Astrocyte (in vitro differentiated cells and primary cell): ENCODE measurements around the gene VAV2. TPM values are rescaled to one million over a fixed set of nuclear protein-coding genes. Genes with fewer than 3 reads are reported as not detected.

ENCODE experiments used
- DNase-seq: peaks from one replicate; pipeline ENCODE4 v3.0.0-alpha.2; 2010; ENCODE audit warnings: low read depth
- FAIRE-seq: peaks from 2 replicates; lab custom pipeline; 2011; peaks lifted over from hg19 to GRCh38; lab: Jason Lieb, UNC
- H2AFZ ChIP-seq: 2 replicates; pipeline ENCODE4 v1.6.0; 2012; ENCODE audit warnings: low read depth, low read length, inconsistent platforms
- H3K27ac ChIP-seq: 2 replicates; pipeline ENCODE4 v1.5.1; 2011; ENCODE audit warnings: low read depth, low read length, inconsistent platforms
- H3K27me3 ChIP-seq: 2 replicates; pipeline ENCODE4 v1.6.0; 2011; ENCODE audit warnings: low read length, inconsistent platforms; ENCODE audit not compliant: insufficient read depth
- H3K36me3 ChIP-seq: 2 replicates; pipeline ENCODE4 v1.5.1; 2011; ENCODE audit warnings: low read length, inconsistent platforms; ENCODE audit not compliant: insufficient read depth
- H3K4me1 ChIP-seq: 2 replicates; pipeline ENCODE4 v1.5.1; 2011; ENCODE audit warnings: low read length, inconsistent platforms; ENCODE audit not compliant: insufficient read depth
- H3K4me2 ChIP-seq: 2 replicates; pipeline ENCODE4 v1.6.0; 2012; ENCODE audit warnings: low read length, inconsistent platforms
- H3K4me3 ChIP-seq: 2 replicates; pipeline ENCODE4 v1.5.1; 2011; ENCODE audit warnings: low read depth, mild to moderate bottlenecking, low read length, inconsistent platforms; ENCODE audit not compliant: insufficient read depth
- H3K79me2 ChIP-seq: 2 replicates; pipeline ENCODE4 v1.6.0; 2012; ENCODE audit warnings: mild to moderate bottlenecking, low read length, inconsistent platforms; ENCODE audit not compliant: insufficient read depth
- H3K9ac ChIP-seq: 2 replicates; pipeline ENCODE4 v1.6.0; 2012; ENCODE audit warnings: mild to moderate bottlenecking, low read length, inconsistent platforms
- H3K9me3 ChIP-seq: 2 replicates; pipeline ENCODE4 v1.5.1; 2012; ENCODE audit warnings: low read depth, mild to moderate bottlenecking, low read length, inconsistent platforms; ENCODE audit not compliant: insufficient read depth
- H4K20me1 ChIP-seq: 2 replicates; pipeline ENCODE4 v1.6.0; 2012; ENCODE audit warnings: low read length, inconsistent platforms; ENCODE audit not compliant: insufficient read depth
- H3K27ac Mint-ChIP-seq: one replicate; pipeline ENCODE4 v1.8.0; 2021; ENCODE audit warnings: mild to moderate bottlenecking, mixed read lengths; ENCODE audit not compliant: unreplicated experiment
- H3K27me3 Mint-ChIP-seq: one replicate; pipeline ENCODE4 v1.8.0; 2021; ENCODE audit warnings: low read depth, mixed read lengths; ENCODE audit not compliant: unreplicated experiment
- H3K36me3 Mint-ChIP-seq: one replicate; pipeline ENCODE4 v1.8.0; 2021; ENCODE audit warnings: low read depth, mixed read lengths; ENCODE audit not compliant: unreplicated experiment
- H3K4me1 Mint-ChIP-seq: one replicate; pipeline ENCODE4 v1.8.0; 2021; ENCODE audit warnings: low read depth, mixed read lengths; ENCODE audit not compliant: unreplicated experiment
- H3K4me3 Mint-ChIP-seq: one replicate; pipeline ENCODE4 v1.8.0; 2021; ENCODE audit warnings: mild to moderate bottlenecking, moderate library complexity, mixed read lengths; ENCODE audit not compliant: unreplicated experiment
- H3K9me3 Mint-ChIP-seq: one replicate; pipeline ENCODE4 v1.8.0; 2021; ENCODE audit warnings: mild to moderate bottlenecking, mixed read lengths; ENCODE audit not compliant: unreplicated experiment
- CTCF ChIP-seq: IDR thresholded peaks from 2 replicates; pipeline ENCODE4 v1.5.1; 2011; ENCODE audit warnings: low read depth, mild to moderate bottlenecking, inconsistent platforms, low read length, moderate library complexity; ENCODE audit not compliant: insufficient read depth
- EZH2 ChIP-seq: IDR thresholded peaks from 2 replicates; pipeline ENCODE4 v1.6.1; 2012; ENCODE audit warnings: mild to moderate bottlenecking, low read length, inconsistent platforms; ENCODE audit not compliant: insufficient read depth
- total RNA-seq: library from RNA; stranded (reverse); gene quantifications from 2 replicates; pipeline ENCODE4 v1.2.1, GENCODE V29; 2021

The VAV2 gene
- total RNA-seq, 1 donor from 2014 or later, result 36.5 TPM

DNA sequence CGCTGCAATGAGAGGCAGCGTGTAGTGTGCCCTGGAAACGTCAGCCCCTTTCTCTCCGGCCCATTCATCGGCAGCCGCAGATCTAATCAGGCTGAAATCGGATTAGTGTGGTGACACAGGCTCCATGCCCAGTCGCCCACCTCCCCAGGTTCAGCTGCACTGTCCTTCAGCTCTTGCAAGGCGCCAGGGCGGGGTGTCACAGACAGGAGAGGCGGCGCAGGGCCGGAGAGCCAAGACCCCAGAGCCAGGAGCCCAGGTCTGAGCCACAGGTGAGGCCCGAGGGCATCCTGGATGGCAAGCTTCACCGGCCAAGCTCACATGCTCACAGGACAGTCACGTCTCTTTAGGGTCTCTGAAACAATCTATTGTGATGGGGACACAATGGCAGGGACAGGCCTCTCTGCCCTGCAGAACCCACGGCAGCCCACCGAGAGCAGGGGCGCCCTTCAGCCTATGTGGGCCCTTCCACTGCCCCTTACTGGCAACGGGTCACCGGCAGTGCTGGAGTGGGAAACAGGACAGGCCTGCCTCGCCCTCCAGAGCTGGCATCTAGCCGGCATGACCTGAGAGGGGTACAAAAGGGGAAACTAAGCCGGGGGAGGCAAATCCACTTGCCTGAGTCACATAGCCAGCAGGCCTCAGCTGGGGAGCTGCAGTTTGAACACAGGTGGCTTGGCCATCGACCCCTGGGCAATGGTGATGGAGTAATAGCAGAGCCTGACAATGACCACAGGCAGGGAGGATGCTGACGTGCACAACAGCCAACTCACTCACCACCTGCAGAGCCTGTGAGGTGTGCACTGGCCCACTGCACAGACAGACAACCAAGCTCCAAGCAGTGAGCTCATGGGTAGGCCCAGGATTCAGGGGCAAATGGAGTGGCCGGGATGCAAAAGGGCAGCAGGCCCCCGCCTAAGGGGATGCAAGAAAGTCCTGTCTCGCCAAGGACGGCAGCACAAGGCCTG, 48.1 kb downstream of the VAV2 start:
- peak overlapping the region; percentile 68 for H3K27ac ChIP-seq
- H3K36me3 Mint-ChIP-seq, result peaks cover 9% of the 10 kb centered on the region
- no peaks in the 10 kb centered on the region for H3K9me3 ChIP-seq
- peaks cover 92% of the 10 kb centered on the region for H4K20me1 ChIP-seq
- no peak overlapping the region for H3K27ac Mint-ChIP-seq
- H3K9me3 Mint-ChIP-seq, result no peaks in the 10 kb centered on the region
- H3K4me1 ChIP-seq, result peaks cover 38% of the 10 kb centered on the region
- peak overlapping the region; percentile 69 for H3K4me2 ChIP-seq
- no peak overlapping the region for H3K4me3 ChIP-seq
- H3K36me3 ChIP-seq, result no peaks in the 10 kb centered on the region
- peaks cover 91% of the 10 kb centered on the region for H3K79me2 ChIP-seq
- H3K9ac ChIP-seq, result peak overlapping the region; percentile 68
- TF ChIP-seq EZH2 (no peak), CTCF (no peak)
- no peaks in the 10 kb centered on the region for H3K27me3 ChIP-seq
- FAIRE-seq, result no peak
- no peak overlapping the region for H2AFZ ChIP-seq
- H3K4me1 Mint-ChIP-seq, result peaks cover 7% of the 10 kb centered on the region
- peak; percentile 74 for DNase-seq
- H3K4me3 Mint-ChIP-seq, result no peak overlapping the region
- no peaks in the 10 kb centered on the region for H3K27me3 Mint-ChIP-seq

DNA sequence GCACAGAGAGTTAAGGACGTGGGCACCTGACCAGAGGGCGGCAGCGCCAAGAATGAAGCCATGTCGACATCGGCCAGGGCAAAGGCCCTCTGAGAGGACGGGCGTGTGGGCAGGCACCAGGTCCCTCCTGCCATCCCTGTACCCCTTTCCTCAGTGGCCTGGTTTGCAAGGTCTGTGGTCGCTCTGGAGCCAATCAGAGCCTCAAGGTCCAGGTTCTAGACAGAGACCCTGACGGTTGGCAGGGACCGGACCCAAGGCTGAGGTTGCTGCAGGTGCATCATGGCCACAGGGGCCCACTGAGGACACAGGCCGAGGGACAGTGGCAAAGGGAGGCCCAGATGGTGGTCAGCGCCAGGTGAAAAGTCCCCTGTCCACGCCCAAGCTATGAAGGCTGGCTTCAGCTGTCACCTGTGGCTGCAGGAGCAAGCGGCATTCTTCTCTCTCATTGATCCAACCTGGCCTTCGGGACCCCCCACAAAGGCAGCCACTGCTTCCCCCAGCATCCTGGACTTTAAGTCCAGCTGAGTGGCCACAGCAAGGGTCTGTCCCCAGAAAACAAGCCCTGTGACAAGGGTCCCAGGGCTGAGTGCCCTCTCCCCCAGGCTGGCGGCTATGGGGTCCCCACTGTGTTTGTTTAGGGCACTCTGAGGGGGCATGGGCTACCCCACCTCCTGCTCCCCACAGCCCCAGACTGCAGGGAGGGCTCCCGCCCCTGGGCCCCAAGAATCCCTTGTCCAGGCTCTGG, 48.9 kb downstream of the VAV2 start:
- no peak overlapping the region for H2AFZ ChIP-seq
- DNase-seq (no peak), FAIRE-seq (no peak)
- H3K9me3 ChIP-seq, result no peaks in the 10 kb centered on the region
- peaks cover 89% of the 10 kb centered on the region for H3K79me2 ChIP-seq
- no peak overlapping the region for H3K4me3 ChIP-seq
- H3K9ac ChIP-seq, result peak overlapping the region; percentile 68
- H3K4me1 ChIP-seq, result peaks cover 30% of the 10 kb centered on the region
- Mint-ChIP-seq H3K4me1 (peaks cover 5% of the 10 kb centered on the region), H3K9me3 (no peaks in the 10 kb centered on the region), H3K27ac (no peak overlapping the region), H3K36me3 (peaks cover 15% of the 10 kb centered on the region), H3K27me3 (no peaks in the 10 kb centered on the region), H3K4me3 (no peak overlapping the region)
- no peaks in the 10 kb centered on the region for H3K27me3 ChIP-seq
- TF ChIP-seq EZH2 (no peak), CTCF (no peak)
- H3K27ac ChIP-seq, result no peak overlapping the region
- H3K4me2 ChIP-seq, result no peak overlapping the region
- no peaks in the 10 kb centered on the region for H3K36me3 ChIP-seq
- peaks cover 92% of the 10 kb centered on the region for H4K20me1 ChIP-seq
